ENCODE measurements around the gene PMF1. TPM values are rescaled to one million over a fixed set of nuclear protein-coding genes. Genes with fewer than 3 reads are reported as not detected.

PMF1 gene
- total RNA-seq, 6 experiments from 2014 or later: 32.7 to 41.0 (median 39.5) TPM

DNA sequence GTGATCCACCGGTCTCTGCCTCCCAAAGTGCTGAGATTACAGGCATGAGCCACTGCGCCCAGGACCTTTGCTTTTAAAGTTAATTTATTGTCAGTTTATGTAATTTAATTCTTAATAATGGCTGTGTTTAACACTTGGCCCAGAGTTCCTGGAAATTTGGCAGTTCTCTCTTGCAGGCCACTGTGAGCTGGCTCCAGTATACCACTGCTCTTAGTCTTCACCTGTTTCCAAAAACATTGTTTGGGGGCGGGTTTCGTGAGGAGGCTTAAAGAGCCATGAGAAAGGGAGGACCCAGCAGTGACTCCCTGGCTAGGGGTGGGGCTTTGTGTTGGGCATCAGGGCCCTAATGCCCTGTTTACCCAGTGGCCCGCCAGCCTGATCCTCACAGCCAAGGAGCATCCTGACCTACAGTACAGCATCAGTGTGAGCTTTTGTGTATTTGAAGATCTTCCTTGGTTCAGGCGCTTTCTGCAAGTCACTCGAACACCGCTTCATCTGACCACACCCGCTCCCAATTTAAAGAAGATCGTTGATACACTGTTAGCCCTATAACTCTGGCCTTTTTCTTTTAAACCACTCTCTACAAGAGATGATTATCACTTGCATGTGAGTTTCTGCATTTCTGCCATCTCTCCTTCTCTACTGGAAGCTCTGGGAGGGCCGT is 17.1 kb downstream of the PMF1 start:
- no peaks in the 10 kb centered on the region for H3K9me3 Mint-ChIP-seq
- TF ChIP-seq, protein P1, sequence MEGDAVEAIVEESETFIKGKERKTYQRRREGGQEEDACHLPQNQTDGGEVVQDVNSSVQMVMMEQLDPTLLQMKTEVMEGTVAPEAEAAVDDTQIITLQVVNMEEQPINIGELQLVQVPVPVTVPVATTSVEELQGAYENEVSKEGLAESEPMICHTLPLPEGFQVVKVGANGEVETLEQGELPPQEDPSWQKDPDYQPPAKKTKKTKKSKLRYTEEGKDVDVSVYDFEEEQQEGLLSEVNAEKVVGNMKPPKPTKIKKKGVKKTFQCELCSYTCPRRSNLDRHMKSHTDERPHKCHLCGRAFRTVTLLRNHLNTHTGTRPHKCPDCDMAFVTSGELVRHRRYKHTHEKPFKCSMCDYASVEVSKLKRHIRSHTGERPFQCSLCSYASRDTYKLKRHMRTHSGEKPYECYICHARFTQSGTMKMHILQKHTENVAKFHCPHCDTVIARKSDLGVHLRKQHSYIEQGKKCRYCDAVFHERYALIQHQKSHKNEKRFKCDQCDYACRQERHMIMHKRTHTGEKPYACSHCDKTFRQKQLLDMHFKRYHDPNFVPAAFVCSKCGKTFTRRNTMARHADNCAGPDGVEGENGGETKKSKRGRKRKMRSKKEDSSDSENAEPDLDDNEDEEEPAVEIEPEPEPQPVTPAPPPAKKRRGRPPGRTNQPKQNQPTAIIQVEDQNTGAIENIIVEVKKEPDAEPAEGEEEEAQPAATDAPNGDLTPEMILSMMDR (IDR thresholded peaks at IDR 0.05): no peak
- H3K27me3 Mint-ChIP-seq (ENCODE audit: insufficient read depth): no peaks in the 10 kb centered on the region; the same call in 1 of the 2 replicates
- no peak overlapping the region for H3K27ac Mint-ChIP-seq
- peaks cover 33% of the 10 kb centered on the region for H3K4me1 Mint-ChIP-seq (ENCODE audit: low read depth)
- DNase-seq: no peak
- no peak overlapping the region for H3K4me3 Mint-ChIP-seq
- peaks cover 11% of the 10 kb centered on the region; the same call in 1 of the 2 replicates for H3K36me3 Mint-ChIP-seq (ENCODE audit: low read depth)

GRCh38 chr1:156230473-156230837 is 17.6 kb downstream of the PMF1 start:
- peaks cover 29% of the 10 kb centered on the region for H3K4me1 Mint-ChIP-seq (ENCODE audit: low read depth)

GRCh38 chr1:156232201-156232894 is 19.5 kb downstream of the PMF1 start:
- no peak overlapping the region; the same call in 1 of the 2 replicates for H3K27ac Mint-ChIP-seq
- H3K27me3 Mint-ChIP-seq (ENCODE audit: insufficient read depth): no peaks in the 10 kb centered on the region; the same call in 1 of the 2 replicates
- peaks cover 27% of the 10 kb centered on the region for H3K4me1 Mint-ChIP-seq (ENCODE audit: low read depth)
- DNase-seq: no peak
- H3K9me3 Mint-ChIP-seq: no peaks in the 10 kb centered on the region
- TF ChIP-seq, protein P1 (IDR thresholded peaks at IDR 0.05): no peak
- H3K36me3 Mint-ChIP-seq (ENCODE audit: low read depth): peaks cover 15% of the 10 kb centered on the region; the same call in 1 of the 2 replicates
- H3K4me3 Mint-ChIP-seq: no peak overlapping the region

More at GRCh38 chr1:156230473-156230837, 17.6 kb downstream of the PMF1 start:
- DNase-seq: no peak
- H3K27ac Mint-ChIP-seq: no peak overlapping the region
- H3K27me3 Mint-ChIP-seq (ENCODE audit: insufficient read depth): no peaks in the 10 kb centered on the region; the same call in 1 of the 2 replicates
- TF ChIP-seq, protein P1 (IDR thresholded peaks at IDR 0.05): no peak
- H3K9me3 Mint-ChIP-seq: no peaks in the 10 kb centered on the region
- H3K4me3 Mint-ChIP-seq: no peak overlapping the region
- H3K36me3 Mint-ChIP-seq (ENCODE audit: low read depth): peaks cover 11% of the 10 kb centered on the region; the same call in 1 of the 2 replicates

- Mint-ChIP-seq H3K4me3 (peak overlapping the region; percentile 64), H3K36me3 (ENCODE audit: low read depth) (peaks cover 9% of the 10 kb centered on the region; the same call in 1 of the 2 replicates), H3K4me1 (ENCODE audit: low read depth) (peaks cover 27% of the 10 kb centered on the region), H3K9me3 (no peaks in the 10 kb centered on the region), H3K27ac (peak overlapping the region; percentile 96), H3K27me3 (ENCODE audit: insufficient read depth) (no peaks in the 10 kb centered on the region; the same call in 1 of the 2 replicates)
- DNase-seq: peak; percentile 73
- TF ChIP-seq, protein P1 (IDR thresholded peaks at IDR 0.05): no peak
Observed at GRCh38 chr1:156233426-156234127, 20.8 kb downstream of the PMF1 start.

DNA sequence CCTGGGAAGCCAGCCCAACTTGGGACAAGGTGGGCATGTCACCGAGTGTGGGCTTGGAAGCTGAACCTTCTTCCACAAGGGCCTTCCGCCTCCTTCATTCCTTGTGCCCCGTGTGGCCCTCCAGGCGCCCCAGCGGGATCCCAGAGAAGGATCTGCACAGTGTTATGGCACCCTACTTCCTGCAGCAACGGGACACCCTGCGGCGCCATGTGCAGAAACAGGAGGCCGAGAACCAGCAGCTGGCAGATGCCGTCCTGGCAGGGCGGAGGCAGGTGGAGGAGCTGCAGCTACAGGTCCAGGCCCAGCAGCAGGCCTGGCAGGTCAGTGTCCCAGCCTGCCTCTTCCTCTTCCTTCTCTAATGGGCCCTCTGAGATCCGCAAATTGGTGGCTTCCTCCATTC is 23.4 kb downstream of the PMF1 start:
- Mint-ChIP-seq H3K4me1 (ENCODE audit: low read depth) (peaks cover 27% of the 10 kb centered on the region), H3K36me3 (ENCODE audit: low read depth) (peaks cover 8% of the 10 kb centered on the region; the same call in 1 of the 2 replicates), H3K9me3 (no peaks in the 10 kb centered on the region), H3K27me3 (ENCODE audit: insufficient read depth) (peaks cover 3% of the 10 kb centered on the region), H3K4me3 (no peak overlapping the region), H3K27ac (no peak overlapping the region)
- no peak for DNase-seq
- TF ChIP-seq, protein P1 (IDR thresholded peaks at IDR 0.05): no peak

Data from HFFc6 (cell line).